Heart right ventricle (tissue), 16 donors: ENCODE data around the gene CLDN22. TPM values are rescaled to one million over a fixed set of nuclear protein-coding genes. Genes with fewer than 3 reads are reported as not detected.

Experiments
- ATAC-seq, 8 donors: fragments of 200-7000 bp; cut with Tn5 transposase; one replicate each; pipeline ENCODE4 v1.9.1; 2020; ENCODE audit warnings: mild to moderate bottlenecking in 8 of 8, moderate library complexity in 8 of 8, moderate number of reproducible peaks in 1 of 8
- DNase-seq, 2 donors: peaks; one replicate each; pipeline ENCODE4 v3.0.0-alpha.2; 2020
- H3K27ac ChIP-seq, 10 donors: fragments of 200-600 bp; sonication (generic) in 2 of 10; one replicate each; pipeline versions ENCODE4 v1.5.0 to v1.8.0; 2020 to 2022; ENCODE audit warnings: mild to moderate bottlenecking in 3 of 10
- H3K27me3 ChIP-seq, 7 donors: fragments of 200-600 bp; one replicate each; pipeline ENCODE4 v1.8.0; 2021 to 2022; ENCODE audit warnings: mild to moderate bottlenecking in 2 of 7
- H3K36me3 ChIP-seq, 9 donors: fragments of 200-600 bp; sonication (generic) in 1 of 9; one replicate each; pipeline versions ENCODE4 v1.5.0 to v1.8.0; 2020 to 2022; ENCODE audit warnings: mild to moderate bottlenecking in 2 of 9
- H3K4me1 ChIP-seq, 9 donors: fragments of 200-600 bp; sonication (generic) in 1 of 9; one replicate each; pipeline versions ENCODE4 v1.5.0 to v1.8.0; 2020 to 2022; ENCODE audit warnings: mild to moderate bottlenecking in 4 of 9
- H3K4me3 ChIP-seq, 10 donors: fragments of 200-600 bp; sonication (generic) in 2 of 10; one replicate each; pipeline versions ENCODE4 v1.5.0 to v1.8.0; 2020 to 2022; ENCODE audit warnings: mild to moderate bottlenecking in 7 of 10, moderate library complexity in 2 of 10
- H3K9me3 ChIP-seq, 11 donors: fragments of 200-600 bp in 10 of 11; sonication (generic) in 2 of 11; one replicate each; pipeline versions ENCODE4 v1.5.0 to v1.8.0; 2013 to 2022; ENCODE audit warnings: mild to moderate bottlenecking in 2 of 11, control low read depth in 1 of 11, moderate library complexity in 1 of 11
- CTCF ChIP-seq, 9 donors: fragments of 200-600 bp; sonication (generic) in 2 of 9; IDR thresholded peaks; one replicate each; pipeline versions ENCODE4 v1.5.0 to v1.8.0; 2021 to 2022; ENCODE audit warnings: antibody characterized with exemption in 9 of 9, mild to moderate bottlenecking in 5 of 9, moderate library complexity in 1 of 9
- WGBS, 2 donors: extraction: QIAGEN DNeasy Blood & Tissue Kit; methylation state at CpG; one replicate each; pipeline ENCODE4 v1.1.7; 2013; ENCODE audit warnings: inconsistent platforms in 1 of 2; 5-methylcytosine and 5-hydroxymethylcytosine counted together
- intact Hi-C, 10 donors: fragments of 100-400 bp; cut with DNase I; formaldehyde crosslinking; loops; one replicate each; pipeline versions ENCODE4 v1.11.1 to v1.14.2; 2022
- polyA plus RNA-seq, 2 donors: library from polyadenylated mRNA; stranded (reverse); fragments of 200-250 nt; gene quantifications; one replicate each; pipeline ENCODE4 v1.2.3, GENCODE V29; 2013
- total RNA-seq, 10 donors: library from RNA; stranded (reverse); fragmentation: NEBNext Ultra II Directional in 3 of 10; extraction: Animal tissue kit (Norgen Biotek cat#: 25700) in 3 of 10; gene quantifications; one replicate each; pipeline versions ENCODE4 v1.2.1 to v1.2.4, GENCODE V29; 2021 to 2023
- donor health status: Arrhythmogenic right ventricular cardiomyopathy.
- donor health status: ischemic (EF 13 %, LVEDD 7.1; RV severe dilation, severe dysfunction).
- donor health status: healthy with polysubstance abuse.
- donor health status: DM: no; HTN: yes; CAD: no.
- donor health status: DM: no; HTN: no; CAD: no.
- donor health status: ischemic (EF 25% LVEDD 6.9; RV normal size, moderate dysfunction).
- donor health status: ischemic (EF 25% LVEDD 5.7; RV mildly dilated, moderate dysfunction).
- donor health status: healthy.
- donor health status: DM: yes; HTN: yes; CAD: no.
- donor health status: Ischemic cardiomyopathy.
- donor health status: ischemic (EF 35%, LVEDD 5.7; RV mildly dilated, moderate dysfunction).
- donor health status: nonischemic (EF 11% LVEDD 7.7; RV severe dilation, severe dysfunction).
- donor health status: DM: yes; HTN: yes; CAD: no.
- donor health status: PGD.
- donor health status: ischemic (EF 29% LVEDD 5.4; RV normal size, mild dysfunction).
- donor health status: nonischemic (EF 23%, LVEDD 6.1; RV moderate dilation, normal function).

Gene CLDN22
- total and polyA plus RNA-seq, 12 donors, result not detected

GRCh38 chr4:183272384-183272783 is 47.7 kb downstream of the CLDN22 start:
- no peak overlapping the region for H3K4me3 ChIP-seq
- H3K9me3 ChIP-seq, result peaks cover 0 to 33% (median 16%) of the 10 kb centered on the region in 11 donors
- no peaks in the 10 kb centered on the region for H3K27me3 ChIP-seq
- no peak for TF ChIP-seq CTCF (IDR thresholded peaks at IDR 0.05)
- WGBS, 2 donors, result 45 to 57% methylated on average over 3 of the region's 3 CpGs
- ATAC-seq (peak in 1 of 8 donors; percentile 59), DNase-seq (no peak)
- intact Hi-C loops, result no loop called here
- H3K36me3 ChIP-seq, result peaks cover 0 to 96% (median 31%) of the 10 kb centered on the region in 9 donors
- no peak overlapping the region for H3K27ac ChIP-seq
- H3K4me1 ChIP-seq, result no peaks in the 10 kb centered on the region

GRCh38 chr4:183268556-183268955 is 51.5 kb downstream of the CLDN22 start:
- no peaks in the 10 kb centered on the region for H3K27me3 ChIP-seq
- peaks cover 0 to 96% (median 27%) of the 10 kb centered on the region in 9 donors for H3K36me3 ChIP-seq
- no peaks in the 10 kb centered on the region for H3K4me1 ChIP-seq
- intact Hi-C loops, result loop anchor here in 4 of 10 donors (5.0 to 10.0 kb wide), 3 partner anchors 136 to 331 kb away; no protein-coding TSS in a partner anchor
- no peak for TF ChIP-seq CTCF (IDR thresholded peaks at IDR 0.05)
- no peak for ATAC-seq
- 96% methylated on average over 9 of the region's 9 CpGs for WGBS, 2 donors
- H3K27ac ChIP-seq, result no peak overlapping the region
- peaks cover 0 to under 1% (median 0%) of the 10 kb centered on the region in 11 donors for H3K9me3 ChIP-seq
- DNase-seq, result no peak
- no peak overlapping the region for H3K4me3 ChIP-seq

Other genes starting within 250 kb of the CLDN22 start
- 10 to 100 TPM; 25.7 to 37.4 (median 32.6) TPM for gene WWC2, start 221.0 kb downstream of the CLDN22 start, total RNA-seq
- 1 to 10 TPM; 6.0 to 7.2 TPM for gene WWC2, start 221.0 kb downstream of the CLDN22 start, polyA plus RNA-seq
- gene CLDN24, start 2.1 kb upstream of the CLDN22 start, total RNA-seq, result not detected
- not detected for gene CLDN24, start 2.1 kb upstream of the CLDN22 start, polyA plus RNA-seq
- 10 to 100 TPM in 5 of 10 donors, 1 to 10 TPM in 5; 8.0 to 12.7 (median 10.0) TPM for gene CDKN2AIP, start 124.4 kb upstream of the CLDN22 start, total RNA-seq
- gene CDKN2AIP, start 124.4 kb upstream of the CLDN22 start, polyA plus RNA-seq, result 1 to 10 TPM; 5.6 to 7.0 TPM
- 1 to 10 TPM; 4.0 to 8.2 (median 5.2) TPM for gene ING2, start 184.8 kb upstream of the CLDN22 start, total RNA-seq
- 1 to 10 TPM; 1.7 to 8.6 TPM for gene ING2, start 184.8 kb upstream of the CLDN22 start, polyA plus RNA-seq